ENCODE data around the gene PLEKHG4B.

DNA sequence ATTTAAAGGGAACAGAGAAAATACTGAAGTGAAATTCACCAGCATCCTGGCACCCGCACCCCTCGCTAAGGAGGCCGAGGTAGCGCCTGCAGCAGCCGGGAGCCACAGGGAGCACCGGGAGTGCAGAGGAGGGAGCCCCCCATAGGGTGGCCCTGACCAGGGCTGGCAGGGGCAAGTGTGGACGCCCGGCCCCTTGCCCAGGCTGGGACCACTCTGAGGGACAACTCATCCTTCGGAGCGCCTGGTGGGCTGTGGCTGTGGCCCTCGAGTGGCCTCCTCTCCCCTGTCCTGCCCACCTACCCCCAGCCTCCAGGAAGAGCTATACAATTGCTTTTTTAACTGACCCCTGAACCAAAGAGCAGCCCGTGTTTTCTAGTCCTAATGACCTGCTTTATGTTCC is 47.0 kb downstream of the PLEKHG4B start:
- TF ChIP-seq, protein P1, sequence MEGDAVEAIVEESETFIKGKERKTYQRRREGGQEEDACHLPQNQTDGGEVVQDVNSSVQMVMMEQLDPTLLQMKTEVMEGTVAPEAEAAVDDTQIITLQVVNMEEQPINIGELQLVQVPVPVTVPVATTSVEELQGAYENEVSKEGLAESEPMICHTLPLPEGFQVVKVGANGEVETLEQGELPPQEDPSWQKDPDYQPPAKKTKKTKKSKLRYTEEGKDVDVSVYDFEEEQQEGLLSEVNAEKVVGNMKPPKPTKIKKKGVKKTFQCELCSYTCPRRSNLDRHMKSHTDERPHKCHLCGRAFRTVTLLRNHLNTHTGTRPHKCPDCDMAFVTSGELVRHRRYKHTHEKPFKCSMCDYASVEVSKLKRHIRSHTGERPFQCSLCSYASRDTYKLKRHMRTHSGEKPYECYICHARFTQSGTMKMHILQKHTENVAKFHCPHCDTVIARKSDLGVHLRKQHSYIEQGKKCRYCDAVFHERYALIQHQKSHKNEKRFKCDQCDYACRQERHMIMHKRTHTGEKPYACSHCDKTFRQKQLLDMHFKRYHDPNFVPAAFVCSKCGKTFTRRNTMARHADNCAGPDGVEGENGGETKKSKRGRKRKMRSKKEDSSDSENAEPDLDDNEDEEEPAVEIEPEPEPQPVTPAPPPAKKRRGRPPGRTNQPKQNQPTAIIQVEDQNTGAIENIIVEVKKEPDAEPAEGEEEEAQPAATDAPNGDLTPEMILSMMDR (IDR thresholded peaks at IDR 0.05; ENCODE audit: borderline replicate concordance, extremely low read depth, low read length, poor library complexity, severe bottlenecking), result no peak
- TF ChIP-seq EZH2 (IDR thresholded peaks at IDR 0.05; ENCODE audit: borderline replicate concordance, low read depth, low read length, severe bottlenecking), result no peak
